GM23338 (cell line): ENCODE data around the gene HTT. TPM values are rescaled to one million over a fixed set of nuclear protein-coding genes. Genes with fewer than 3 reads are reported as not detected.

Experiments
- ATAC-seq: fragments of 200-7000 bp; cut with Tn5 transposase; 3 replicates; pipeline ENCODE4 v1.9.1; 2020
- DNase-seq: peaks from one replicate; pipeline ENCODE4 v3.0.0-alpha.2; 2015; ENCODE audit warnings: low spot score
- H2AFZ ChIP-seq: fragments of 200-600 bp; sonication (generic); 2 replicates; pipeline ENCODE4 v1.8.0; 2016; ENCODE audit warnings: antibody characterized with exemption, mild to moderate bottlenecking, moderate library complexity
- H3F3A ChIP-seq: fragments of 200-600 bp; sonication (generic); replicated peaks from 2 replicates; pipeline ENCODE4 v1.8.0; 2017; ENCODE audit warnings: antibody characterized with exemption, mixed run types, low read depth
- H3K27ac ChIP-seq: fragments of 200-600 bp; sonication (generic); 2 replicates; pipeline ENCODE4 v1.6.1; 2016; ENCODE audit warnings: low read depth
- H3K27me3 ChIP-seq: fragments of 200-600 bp; sonication (generic); 2 replicates; pipeline ENCODE4 v1.8.0; 2016; ENCODE audit warnings: mild to moderate bottlenecking, mixed run types, moderate library complexity; ENCODE audit not compliant: insufficient read depth
- H3K36me3 ChIP-seq: fragments of 200-600 bp; sonication (generic); 2 replicates; pipeline ENCODE4 v1.8.0; 2016; ENCODE audit warnings: mild to moderate bottlenecking; ENCODE audit not compliant: insufficient read depth
- H3K4me1 ChIP-seq: fragments of 200-600 bp; sonication (generic); 2 replicates; pipeline ENCODE4 v1.8.0; 2016; ENCODE audit warnings: mild to moderate bottlenecking, moderate library complexity; ENCODE audit not compliant: insufficient read depth
- H3K4me2 ChIP-seq: fragments of 200-600 bp; sonication (generic); 2 replicates; pipeline ENCODE4 v1.7.1; 2017; ENCODE audit warnings: mixed run types
- H3K4me3 ChIP-seq: fragments of 200-600 bp; sonication (generic); 2 replicates; pipeline ENCODE4 v1.6.1; 2016; ENCODE audit warnings: mixed run types
- H3K79me2 ChIP-seq: fragments of 200-600 bp; sonication (generic); replicated peaks from 2 replicates; pipeline ENCODE4 v1.8.0; 2017; ENCODE audit warnings: mild to moderate bottlenecking; ENCODE audit not compliant: insufficient read depth
- H3K9me2 ChIP-seq: fragments of 200-600 bp; sonication (generic); 2 replicates; pipeline ENCODE4 v1.8.0; 2017; ENCODE audit not compliant: insufficient read depth
- H4K20me1 ChIP-seq: fragments of 200-600 bp; sonication (generic); replicated peaks from 2 replicates; pipeline ENCODE4 v1.8.0; 2017; ENCODE audit warnings: mild to moderate bottlenecking; ENCODE audit not compliant: insufficient read depth
- H3K27ac Mint-ChIP-seq: 2 replicates; pipeline ENCODE4 v1.8.0; 2020; ENCODE audit warnings: inconsistent platforms, mild to moderate bottlenecking, moderate library complexity, mixed read lengths
- H3K27me3 Mint-ChIP-seq: 3 replicates; pipeline ENCODE4 v1.8.0; 2022; ENCODE audit warnings: low read depth, mild to moderate bottlenecking, moderate library complexity, mixed read lengths, inconsistent platforms; ENCODE audit not compliant: insufficient read depth, poor library complexity
- H3K36me3 Mint-ChIP-seq: 3 replicates; pipeline ENCODE4 v1.8.0; 2021; ENCODE audit warnings: low read depth, mild to moderate bottlenecking, inconsistent platforms, moderate library complexity, mixed read lengths
- H3K4me1 Mint-ChIP-seq: 3 replicates; pipeline ENCODE4 v1.8.0; 2020; ENCODE audit warnings: mild to moderate bottlenecking, inconsistent platforms, mixed read lengths
- H3K4me3 Mint-ChIP-seq: 3 replicates; pipeline ENCODE4 v1.8.0; 2021; ENCODE audit warnings: moderate library complexity, mild to moderate bottlenecking, inconsistent platforms, mixed read lengths
- H3K9me3 Mint-ChIP-seq: 3 replicates; pipeline ENCODE4 v1.8.0; 2020; ENCODE audit warnings: moderate library complexity, mild to moderate bottlenecking, inconsistent platforms, mixed read lengths
- CREB1 ChIP-seq: fragments of 250-450 bp; sonication (Bioruptor Pico); IDR thresholded peaks from 2 replicates; pipeline ENCODE4 v1.5.0; 2020; ENCODE audit warnings: low read depth, mild to moderate bottlenecking, moderate library complexity
- EZH2phosphoT487 ChIP-seq: fragments of 200-600 bp; sonication (generic); IDR thresholded peaks from one replicate; pipeline ENCODE4 v1.8.1; 2018; ENCODE audit warnings: antibody characterized with exemption; ENCODE audit not compliant: unreplicated experiment
- JUNB ChIP-seq: IDR thresholded peaks from one replicate; pipeline ENCODE4 v1.6.1; 2016; ENCODE audit warnings: antibody characterized with exemption; ENCODE audit not compliant: unreplicated experiment
- NANOG ChIP-seq: IDR thresholded peaks from 2 replicates; pipeline ENCODE4 v1.6.1; 2016; ENCODE audit warnings: antibody characterized with exemption, borderline replicate concordance
- POLR2AphosphoS5 ChIP-seq: IDR thresholded peaks from 2 replicates; pipeline ENCODE4 v1.6.1; 2016; ENCODE audit warnings: antibody characterized with exemption, low read depth
- ZNF114 ChIP-seq: fragments of 250-450 bp; sonication (Bioruptor Pico); IDR thresholded peaks from 2 replicates; pipeline ENCODE4 v1.5.0; 2020; ENCODE audit warnings: mild to moderate bottlenecking, moderate library complexity
- ZNF462 ChIP-seq: fragments of 250-450 bp; sonication (Bioruptor Pico); IDR thresholded peaks from 2 replicates; pipeline ENCODE4 v1.5.0; 2020; ENCODE audit warnings: mild to moderate bottlenecking, moderate library complexity
- polyA plus RNA-seq: library from polyadenylated mRNA; unstranded; fragments of >200 nt; fragmentation: Nextera tagmentation; extraction: Ambion mirVana; gene quantifications from 2 replicates; pipeline ENCODE4 v1.2.1, GENCODE V29; 2016
- total RNA-seq: library from RNA; depleted of rRNA; stranded (reverse); fragments of >200 nt; shearing (Covaris generic); gene quantifications from 2 replicates; pipeline ENCODE4 v1.2.3, GENCODE V29; 2014
- TF ChIP-seq, protein P1 (sequence below): IDR thresholded peaks from 2 replicates; pipeline ENCODE4 v1.6.1; 2016; ENCODE audit warnings: antibody characterized with exemption
- TF ChIP-seq, protein P2 (sequence below): IDR thresholded peaks from one replicate; pipeline ENCODE4 v1.6.1; 2018; ENCODE audit warnings: antibody characterized with exemption; ENCODE audit not compliant: unreplicated experiment

Gene HTT
- total and polyA plus RNA-seq, 2 experiments from 2014 or later = 26.6 to 67.7 TPM

DNA sequence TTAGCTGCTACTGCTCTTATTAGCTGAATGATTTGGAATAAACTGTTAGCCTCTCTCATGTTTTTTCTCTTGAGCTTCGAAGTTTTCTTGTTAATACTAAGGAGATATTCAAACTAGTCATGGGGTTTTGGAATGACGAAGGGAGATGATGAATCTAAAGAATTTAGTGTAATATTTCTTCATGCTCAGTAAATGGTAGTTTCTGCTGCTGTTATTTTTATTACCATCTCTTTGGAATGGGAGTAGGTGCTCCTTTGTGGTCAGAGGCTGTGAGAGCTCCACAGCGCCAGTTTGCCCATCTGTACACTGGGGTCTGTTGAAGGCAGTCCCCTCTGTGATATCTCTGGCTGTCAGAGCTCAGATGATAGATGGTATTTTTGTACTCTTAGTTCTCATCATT, 33.7 kb downstream of the HTT start (continued):
- TF ChIP-seq ZNF114 (CRISPR knock-in tag) (no peak), CREB1 (no peak), ZNF462 (CRISPR knock-in tag) (no peak), POLR2AphosphoS5 (no peak)
- TF ChIP-seq, protein P1, sequence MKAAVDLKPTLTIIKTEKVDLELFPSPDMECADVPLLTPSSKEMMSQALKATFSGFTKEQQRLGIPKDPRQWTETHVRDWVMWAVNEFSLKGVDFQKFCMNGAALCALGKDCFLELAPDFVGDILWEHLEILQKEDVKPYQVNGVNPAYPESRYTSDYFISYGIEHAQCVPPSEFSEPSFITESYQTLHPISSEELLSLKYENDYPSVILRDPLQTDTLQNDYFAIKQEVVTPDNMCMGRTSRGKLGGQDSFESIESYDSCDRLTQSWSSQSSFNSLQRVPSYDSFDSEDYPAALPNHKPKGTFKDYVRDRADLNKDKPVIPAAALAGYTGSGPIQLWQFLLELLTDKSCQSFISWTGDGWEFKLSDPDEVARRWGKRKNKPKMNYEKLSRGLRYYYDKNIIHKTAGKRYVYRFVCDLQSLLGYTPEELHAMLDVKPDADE = no peak

GRCh38 chr4:3111461-3111860, 37.0 kb downstream of the HTT start:
- DNase-seq = peak; percentile 15
- no peak overlapping the region for H3K27ac Mint-ChIP-seq
- no peak overlapping the region for H3K4me2 ChIP-seq
- TF ChIP-seq, protein P2, sequence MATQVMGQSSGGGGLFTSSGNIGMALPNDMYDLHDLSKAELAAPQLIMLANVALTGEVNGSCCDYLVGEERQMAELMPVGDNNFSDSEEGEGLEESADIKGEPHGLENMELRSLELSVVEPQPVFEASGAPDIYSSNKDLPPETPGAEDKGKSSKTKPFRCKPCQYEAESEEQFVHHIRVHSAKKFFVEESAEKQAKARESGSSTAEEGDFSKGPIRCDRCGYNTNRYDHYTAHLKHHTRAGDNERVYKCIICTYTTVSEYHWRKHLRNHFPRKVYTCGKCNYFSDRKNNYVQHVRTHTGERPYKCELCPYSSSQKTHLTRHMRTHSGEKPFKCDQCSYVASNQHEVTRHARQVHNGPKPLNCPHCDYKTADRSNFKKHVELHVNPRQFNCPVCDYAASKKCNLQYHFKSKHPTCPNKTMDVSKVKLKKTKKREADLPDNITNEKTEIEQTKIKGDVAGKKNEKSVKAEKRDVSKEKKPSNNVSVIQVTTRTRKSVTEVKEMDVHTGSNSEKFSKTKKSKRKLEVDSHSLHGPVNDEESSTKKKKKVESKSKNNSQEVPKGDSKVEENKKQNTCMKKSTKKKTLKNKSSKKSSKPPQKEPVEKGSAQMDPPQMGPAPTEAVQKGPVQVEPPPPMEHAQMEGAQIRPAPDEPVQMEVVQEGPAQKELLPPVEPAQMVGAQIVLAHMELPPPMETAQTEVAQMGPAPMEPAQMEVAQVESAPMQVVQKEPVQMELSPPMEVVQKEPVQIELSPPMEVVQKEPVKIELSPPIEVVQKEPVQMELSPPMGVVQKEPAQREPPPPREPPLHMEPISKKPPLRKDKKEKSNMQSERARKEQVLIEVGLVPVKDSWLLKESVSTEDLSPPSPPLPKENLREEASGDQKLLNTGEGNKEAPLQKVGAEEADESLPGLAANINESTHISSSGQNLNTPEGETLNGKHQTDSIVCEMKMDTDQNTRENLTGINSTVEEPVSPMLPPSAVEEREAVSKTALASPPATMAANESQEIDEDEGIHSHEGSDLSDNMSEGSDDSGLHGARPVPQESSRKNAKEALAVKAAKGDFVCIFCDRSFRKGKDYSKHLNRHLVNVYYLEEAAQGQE = no peak
- TF ChIP-seq JUNB = no peak
- no peak for TF ChIP-seq NANOG
- TF ChIP-seq ZNF114 (CRISPR knock-in tag) = no peak
- TF ChIP-seq EZH2phosphoT487 = no peak
- TF ChIP-seq, protein P1 = no peak
- TF ChIP-seq POLR2AphosphoS5 = no peak

More at GRCh38 chr4:3111461-3111860, 37.0 kb downstream of the HTT start:
- Histone ChIP-seq H3K79me2 (peaks cover 50% of the 10 kb centered on the region), H3F3A (no peaks in the 10 kb centered on the region; the same call in 1 of the 2 replicates), H3K36me3 (peaks cover 46% of the 10 kb centered on the region), H4K20me1 (peaks cover 12% of the 10 kb centered on the region; the same call in 1 of the 2 replicates), H2AFZ (no peak overlapping the region), H3K27me3 (no peaks in the 10 kb centered on the region), H3K4me1 (no peaks in the 10 kb centered on the region), H3K4me3 (no peak overlapping the region), H3K27ac (no peak overlapping the region), H3K9me2 (no peaks in the 10 kb centered on the region)
- H3K27me3 Mint-ChIP-seq = peaks cover 2% of the 10 kb centered on the region
- H3K4me3 Mint-ChIP-seq = no peak overlapping the region
- H3K36me3 Mint-ChIP-seq = peaks cover 96% of the 10 kb centered on the region
- H3K4me1 Mint-ChIP-seq = peaks cover 5% of the 10 kb centered on the region; the same call in 2 of the 3 replicates
- ATAC-seq = 0 out of 3 replicates have a peak, but pooled peaks have one; percentile 21
- H3K9me3 Mint-ChIP-seq = peaks cover 5% of the 10 kb centered on the region; the same call in 1 of the 3 replicates
